Measurements from ENCODE around the gene UBE2L3. TPM values are rescaled to one million over a fixed set of nuclear protein-coding genes. Genes with fewer than 3 reads are reported as not detected.
A peak's percentile ranks its signal among the peaks of the same experiment; 100 is the strongest.

Gene UBE2L3
- total RNA-seq, 2 donors from 2014 or later: 86.3 to 114 TPM

GRCh38 chr22:21659864-21660525 lies 92.5 kb downstream of the UBE2L3 start:
- H3K9me3 Mint-ChIP-seq: no peaks in the 10 kb centered on the region
- no peak for ATAC-seq
- H3K27me3 Mint-ChIP-seq: no peaks in the 10 kb centered on the region
- no peaks in the 10 kb centered on the region for H3K36me3 Mint-ChIP-seq
- H3K4me3 Mint-ChIP-seq: no peak overlapping the region
- H3K4me1 Mint-ChIP-seq (ENCODE audit: low read depth in 2 of 2): peaks cover 14 to 21% of the 10 kb centered on the region in 2 donors
- H3K27ac Mint-ChIP-seq: no peak overlapping the region
- DNase-seq (ENCODE audit: low spot score): no peak

- Mint-ChIP-seq H3K4me1 (ENCODE audit: low read depth in 2 of 2) (peaks cover 18 to 25% of the 10 kb centered on the region in 2 donors), H3K9me3 (no peaks in the 10 kb centered on the region), H3K4me3 (no peak overlapping the region), H3K36me3 (no peaks in the 10 kb centered on the region), H3K27ac (no peak overlapping the region), H3K27me3 (no peaks in the 10 kb centered on the region)
- no peak for DNase-seq (ENCODE audit: low spot score)
- no peak for ATAC-seq
These were observed 93.4 kb downstream of the UBE2L3 start for GRCh38 chr22:21660904-21661303.

GRCh38 chr22:21661991-21662390 lies 94.5 kb downstream of the UBE2L3 start:
- no peaks in the 10 kb centered on the region for H3K36me3 Mint-ChIP-seq
- H3K4me3 Mint-ChIP-seq: no peak overlapping the region
- H3K27me3 Mint-ChIP-seq: no peaks in the 10 kb centered on the region
- DNase-seq (ENCODE audit: low spot score) (no peak), ATAC-seq (no peak)
- H3K9me3 Mint-ChIP-seq: no peaks in the 10 kb centered on the region
- H3K27ac Mint-ChIP-seq: no peak overlapping the region
- peaks cover 11 to 18% of the 10 kb centered on the region in 2 donors for H3K4me1 Mint-ChIP-seq (ENCODE audit: low read depth in 2 of 2)

- Mint-ChIP-seq H3K27ac (peak overlapping the region in 1 of 2 donors; percentile 13), H3K9me3 (no peaks in the 10 kb centered on the region), H3K4me3 (peak overlapping the region; percentile 24), H3K4me1 (ENCODE audit: low read depth in 2 of 2) (peaks cover 22 to 23% of the 10 kb centered on the region in 2 donors), H3K36me3 (no peaks in the 10 kb centered on the region), H3K27me3 (no peaks in the 10 kb centered on the region)
- ATAC-seq: no peak
- no peak for DNase-seq (ENCODE audit: low spot score)
These were observed 96.2 kb downstream of the UBE2L3 start for GRCh38 chr22:21663738-21664137.

GRCh38 chr22:21665047-21665851 lies 97.7 kb downstream of the UBE2L3 start:
- no peaks in the 10 kb centered on the region for H3K36me3 Mint-ChIP-seq
- H3K27ac Mint-ChIP-seq: peak overlapping the region; percentile 88 to 98
- no peaks in the 10 kb centered on the region for H3K9me3 Mint-ChIP-seq
- H3K4me3 Mint-ChIP-seq: peak overlapping the region; percentile 92
- ATAC-seq (no peak), DNase-seq (ENCODE audit: low spot score) (no peak)
- peaks cover 29 to 30% of the 10 kb centered on the region in 2 donors for H3K4me1 Mint-ChIP-seq (ENCODE audit: low read depth in 2 of 2)
- no peaks in the 10 kb centered on the region for H3K27me3 Mint-ChIP-seq

GRCh38 chr22:21666786-21667185 lies 99.3 kb downstream of the UBE2L3 start:
- Mint-ChIP-seq H3K27ac (peak overlapping the region; percentile 88 to 98), H3K4me3 (peak overlapping the region; percentile 92), H3K27me3 (no peaks in the 10 kb centered on the region), H3K9me3 (no peaks in the 10 kb centered on the region), H3K36me3 (no peaks in the 10 kb centered on the region), H3K4me1 (ENCODE audit: low read depth in 2 of 2) (peaks cover 28 to 30% of the 10 kb centered on the region in 2 donors)
- ATAC-seq (no peak), DNase-seq (ENCODE audit: low spot score) (no peak)

GRCh38 chr22:21669026-21669425 lies 101.5 kb downstream of the UBE2L3 start:
- Mint-ChIP-seq H3K4me3 (no peak overlapping the region), H3K27me3 (no peaks in the 10 kb centered on the region), H3K36me3 (no peaks in the 10 kb centered on the region), H3K27ac (no peak overlapping the region), H3K9me3 (no peaks in the 10 kb centered on the region), H3K4me1 (ENCODE audit: low read depth in 2 of 2) (peaks cover 30 to 32% of the 10 kb centered on the region in 2 donors)
- DNase-seq (ENCODE audit: low spot score) (peak; percentile 1), ATAC-seq (no peak)

- no peak for ATAC-seq
- H3K4me3 Mint-ChIP-seq: no peak overlapping the region
- H3K27ac Mint-ChIP-seq: no peak overlapping the region
- no peaks in the 10 kb centered on the region for H3K9me3 Mint-ChIP-seq
- H3K4me1 Mint-ChIP-seq (ENCODE audit: low read depth in 2 of 2): peaks cover 19 to 25% of the 10 kb centered on the region in 2 donors
- H3K27me3 Mint-ChIP-seq: no peaks in the 10 kb centered on the region
- no peak for DNase-seq (ENCODE audit: low spot score)
- H3K36me3 Mint-ChIP-seq: no peaks in the 10 kb centered on the region
These were observed 104.7 kb downstream of the UBE2L3 start for GRCh38 chr22:21672107-21672629.

Other genes with a start within 250 kb of the UBE2L3 start
- gene RIMBP3B, start 184.0 kb upstream of the UBE2L3 start, total RNA-seq: 1 to 10 TPM in 1 of 2 donors, under 1 TPM in 1; 0.14 to 1.4 TPM
- 1 to 10 TPM; 7.4 to 9.7 TPM for gene HIC2, start 150.3 kb upstream of the UBE2L3 start, total RNA-seq
- gene TMEM191C, start 100.3 kb upstream of the UBE2L3 start, total RNA-seq: 1 to 10 TPM; 1.4 to 3.5 TPM
- gene RIMBP3C, start 16.3 kb upstream of the UBE2L3 start, total RNA-seq: 1 to 10 TPM in 1 of 2 donors, under 1 TPM in 1; 0.50 to 1.4 TPM
- gene YDJC, start 62.3 kb downstream of the UBE2L3 start, total RNA-seq: 10 to 100 TPM; 43.1 to 68.6 TPM
- 1 to 10 TPM; 2.0 to 2.5 TPM for gene CCDC116, start 65.0 kb downstream of the UBE2L3 start, total RNA-seq
- 100 to 1,000 TPM; 102 to 127 TPM for gene SDF2L1, start 74.6 kb downstream of the UBE2L3 start, total RNA-seq
- gene PPIL2, start 98.3 kb downstream of the UBE2L3 start, total RNA-seq: 10 to 100 TPM; 50.4 to 62.9 TPM
- 10 to 100 TPM; 14.2 to 19.0 TPM for gene YPEL1, start 168.1 kb downstream of the UBE2L3 start, total RNA-seq